ENCODE results near the gene EEF1G. TPM values are rescaled to one million over a fixed set of nuclear protein-coding genes. Genes with fewer than 3 reads are reported as not detected.
A peak's percentile ranks its signal among the peaks of the same experiment; 100 is the strongest.

Gene EEF1G
- total and polyA plus RNA-seq, 2 of the 13 experiments (the other 11 are each of a cell fraction or from before 2014, with no cell fraction given), result 1,787 to 2,144 TPM

DNA sequence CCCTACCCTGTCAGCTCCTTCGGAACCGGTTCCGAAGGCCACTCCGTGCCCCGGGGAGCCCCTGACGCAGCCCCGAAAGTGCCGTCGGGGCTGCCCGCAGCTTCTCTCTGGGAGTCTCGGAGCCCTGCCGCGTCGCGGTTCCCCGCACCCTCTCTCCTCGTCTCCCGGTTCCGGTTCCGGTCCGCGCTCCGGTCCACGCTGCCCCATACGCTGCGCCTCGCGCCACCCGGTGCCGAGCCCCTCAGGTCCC lies 27.4 kb upstream of the EEF1G start (continued):
- TF ChIP-seq SNRNP70 (IDR thresholded peaks at IDR 0.05; ENCODE audit: low read depth, low read length) (no peak), ELF1 (CRISPR knock-in tag; IDR thresholded peaks at IDR 0.05) (no peak), BRCA1 (CRISPR knock-in tag; IDR thresholded peaks at IDR 0.05) (no peak), SIX1 (CRISPR knock-in tag; IDR thresholded peaks at IDR 0.05; ENCODE audit: borderline replicate concordance) (no peak), ZNF296 (CRISPR knock-in tag; conservative IDR thresholded peaks at IDR 0.05) (no peak), REL (CRISPR knock-in tag; conservative IDR thresholded peaks at IDR 0.05) (peak; percentile 87; the same call in 1 of the 2 replicates), CBX1 (IDR thresholded peaks at IDR 0.05; ENCODE audit: low read depth) (no peak), ZSCAN12 (CRISPR knock-in tag; IDR thresholded peaks at IDR 0.05) (no peak), ZNF530 (CRISPR knock-in tag; IDR thresholded peaks at IDR 0.05; ENCODE audit: low read depth) (no peak), ZNF446 (CRISPR knock-in tag; IDR thresholded peaks at IDR 0.05) (no peak), ZNF354B (CRISPR knock-in tag; IDR thresholded peaks at IDR 0.05) (no peak), ZNF777 (CRISPR knock-in tag; IDR thresholded peaks at IDR 0.05) (peak; percentile 88)
- TF ChIP-seq, protein P1, sequence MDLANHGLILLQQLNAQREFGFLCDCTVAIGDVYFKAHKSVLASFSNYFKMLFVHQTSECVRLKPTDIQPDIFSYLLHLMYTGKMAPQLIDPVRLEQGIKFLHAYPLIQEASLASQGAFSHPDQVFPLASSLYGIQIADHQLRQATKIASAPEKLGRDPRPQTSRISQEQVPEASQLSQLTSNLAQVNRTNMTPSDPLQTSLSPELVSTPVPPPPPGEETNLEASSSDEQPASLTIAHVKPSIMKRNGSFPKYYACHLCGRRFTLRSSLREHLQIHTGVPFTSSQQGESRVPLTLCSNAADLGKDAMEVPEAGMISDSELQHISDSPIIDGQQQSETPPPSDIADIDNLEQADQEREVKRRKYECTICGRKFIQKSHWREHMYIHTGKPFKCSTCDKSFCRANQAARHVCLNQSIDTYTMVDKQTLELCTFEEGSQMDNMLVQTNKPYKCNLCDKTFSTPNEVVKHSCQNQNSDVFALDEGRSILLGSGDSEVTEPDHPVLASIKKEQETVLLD (CRISPR knock-in tag; IDR thresholded peaks at IDR 0.05; ENCODE audit: low read depth), result no peak
- TF ChIP-seq, protein P2, sequence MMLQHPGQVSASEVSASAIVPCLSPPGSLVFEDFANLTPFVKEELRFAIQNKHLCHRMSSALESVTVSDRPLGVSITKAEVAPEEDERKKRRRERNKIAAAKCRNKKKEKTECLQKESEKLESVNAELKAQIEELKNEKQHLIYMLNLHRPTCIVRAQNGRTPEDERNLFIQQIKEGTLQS (CRISPR knock-in tag; IDR thresholded peaks at IDR 0.05), result no peak
- TF ChIP-seq, protein P3, sequence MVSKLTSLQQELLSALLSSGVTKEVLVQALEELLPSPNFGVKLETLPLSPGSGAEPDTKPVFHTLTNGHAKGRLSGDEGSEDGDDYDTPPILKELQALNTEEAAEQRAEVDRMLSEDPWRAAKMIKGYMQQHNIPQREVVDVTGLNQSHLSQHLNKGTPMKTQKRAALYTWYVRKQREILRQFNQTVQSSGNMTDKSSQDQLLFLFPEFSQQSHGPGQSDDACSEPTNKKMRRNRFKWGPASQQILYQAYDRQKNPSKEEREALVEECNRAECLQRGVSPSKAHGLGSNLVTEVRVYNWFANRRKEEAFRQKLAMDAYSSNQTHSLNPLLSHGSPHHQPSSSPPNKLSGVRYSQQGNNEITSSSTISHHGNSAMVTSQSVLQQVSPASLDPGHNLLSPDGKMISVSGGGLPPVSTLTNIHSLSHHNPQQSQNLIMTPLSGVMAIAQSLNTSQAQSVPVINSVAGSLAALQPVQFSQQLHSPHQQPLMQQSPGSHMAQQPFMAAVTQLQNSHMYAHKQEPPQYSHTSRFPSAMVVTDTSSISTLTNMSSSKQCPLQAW (CRISPR knock-in tag; IDR thresholded peaks at IDR 0.05), result no peak
- TF ChIP-seq, protein P4, sequence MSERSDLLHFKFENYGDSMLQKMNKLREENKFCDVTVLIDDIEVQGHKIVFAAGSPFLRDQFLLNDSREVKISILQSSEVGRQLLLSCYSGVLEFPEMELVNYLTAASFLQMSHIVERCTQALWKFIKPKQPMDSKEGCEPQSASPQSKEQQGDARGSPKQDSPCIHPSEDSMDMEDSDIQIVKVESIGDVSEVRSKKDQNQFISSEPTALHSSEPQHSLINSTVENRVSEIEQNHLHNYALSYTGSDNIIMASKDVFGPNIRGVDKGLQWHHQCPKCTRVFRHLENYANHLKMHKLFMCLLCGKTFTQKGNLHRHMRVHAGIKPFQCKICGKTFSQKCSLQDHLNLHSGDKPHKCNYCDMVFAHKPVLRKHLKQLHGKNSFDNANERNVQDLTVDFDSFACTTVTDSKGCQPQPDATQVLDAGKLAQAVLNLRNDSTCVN (CRISPR knock-in tag; IDR thresholded peaks at IDR 0.05; ENCODE audit: borderline replicate concordance), result no peak
- TF ChIP-seq, protein P5, sequence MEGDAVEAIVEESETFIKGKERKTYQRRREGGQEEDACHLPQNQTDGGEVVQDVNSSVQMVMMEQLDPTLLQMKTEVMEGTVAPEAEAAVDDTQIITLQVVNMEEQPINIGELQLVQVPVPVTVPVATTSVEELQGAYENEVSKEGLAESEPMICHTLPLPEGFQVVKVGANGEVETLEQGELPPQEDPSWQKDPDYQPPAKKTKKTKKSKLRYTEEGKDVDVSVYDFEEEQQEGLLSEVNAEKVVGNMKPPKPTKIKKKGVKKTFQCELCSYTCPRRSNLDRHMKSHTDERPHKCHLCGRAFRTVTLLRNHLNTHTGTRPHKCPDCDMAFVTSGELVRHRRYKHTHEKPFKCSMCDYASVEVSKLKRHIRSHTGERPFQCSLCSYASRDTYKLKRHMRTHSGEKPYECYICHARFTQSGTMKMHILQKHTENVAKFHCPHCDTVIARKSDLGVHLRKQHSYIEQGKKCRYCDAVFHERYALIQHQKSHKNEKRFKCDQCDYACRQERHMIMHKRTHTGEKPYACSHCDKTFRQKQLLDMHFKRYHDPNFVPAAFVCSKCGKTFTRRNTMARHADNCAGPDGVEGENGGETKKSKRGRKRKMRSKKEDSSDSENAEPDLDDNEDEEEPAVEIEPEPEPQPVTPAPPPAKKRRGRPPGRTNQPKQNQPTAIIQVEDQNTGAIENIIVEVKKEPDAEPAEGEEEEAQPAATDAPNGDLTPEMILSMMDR (CRISPR knock-in tag; IDR thresholded peaks at IDR 0.05), result no peak
- TF ChIP-seq, protein P6, sequence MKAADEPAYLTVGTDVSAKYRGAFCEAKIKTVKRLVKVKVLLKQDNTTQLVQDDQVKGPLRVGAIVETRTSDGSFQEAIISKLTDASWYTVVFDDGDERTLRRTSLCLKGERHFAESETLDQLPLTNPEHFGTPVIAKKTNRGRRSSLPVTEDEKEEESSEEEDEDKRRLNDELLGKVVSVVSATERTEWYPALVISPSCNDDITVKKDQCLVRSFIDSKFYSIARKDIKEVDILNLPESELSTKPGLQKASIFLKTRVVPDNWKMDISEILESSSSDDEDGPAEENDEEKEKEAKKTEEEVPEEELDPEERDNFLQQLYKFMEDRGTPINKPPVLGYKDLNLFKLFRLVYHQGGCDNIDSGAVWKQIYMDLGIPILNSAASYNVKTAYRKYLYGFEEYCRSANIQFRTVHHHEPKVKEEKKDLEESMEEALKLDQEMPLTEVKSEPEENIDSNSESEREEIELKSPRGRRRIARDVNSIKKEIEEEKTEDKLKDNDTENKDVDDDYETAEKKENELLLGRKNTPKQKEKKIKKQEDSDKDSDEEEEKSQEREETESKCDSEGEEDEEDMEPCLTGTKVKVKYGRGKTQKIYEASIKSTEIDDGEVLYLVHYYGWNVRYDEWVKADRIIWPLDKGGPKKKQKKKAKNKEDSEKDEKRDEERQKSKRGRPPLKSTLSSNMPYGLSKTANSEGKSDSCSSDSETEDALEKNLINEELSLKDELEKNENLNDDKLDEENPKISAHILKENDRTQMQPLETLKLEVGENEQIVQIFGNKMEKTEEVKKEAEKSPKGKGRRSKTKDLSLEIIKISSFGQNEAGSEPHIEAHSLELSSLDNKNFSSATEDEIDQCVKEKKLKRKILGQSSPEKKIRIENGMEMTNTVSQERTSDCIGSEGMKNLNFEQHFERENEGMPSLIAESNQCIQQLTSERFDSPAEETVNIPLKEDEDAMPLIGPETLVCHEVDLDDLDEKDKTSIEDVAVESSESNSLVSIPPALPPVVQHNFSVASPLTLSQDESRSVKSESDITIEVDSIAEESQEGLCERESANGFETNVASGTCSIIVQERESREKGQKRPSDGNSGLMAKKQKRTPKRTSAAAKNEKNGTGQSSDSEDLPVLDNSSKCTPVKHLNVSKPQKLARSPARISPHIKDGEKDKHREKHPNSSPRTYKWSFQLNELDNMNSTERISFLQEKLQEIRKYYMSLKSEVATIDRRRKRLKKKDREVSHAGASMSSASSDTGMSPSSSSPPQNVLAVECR (CRISPR knock-in tag; IDR thresholded peaks at IDR 0.05; ENCODE audit: borderline replicate concordance), result no peak; the same call in 1 of the 2 replicates

All from HepG2 (cell line).